MCF 10A (cell line): ENCODE measurements around the gene OLIG3. TPM values are rescaled to one million over a fixed set of nuclear protein-coding genes. Genes with fewer than 3 reads are reported as not detected.

Experiments used
- BruUV-seq: library from RNA; stranded (reverse); fragments of 400-500 nt; replicated peaks from 2 replicates; lab custom pipeline; 2021; lab: Mats Ljungman, UMichigan
- CTCF ChIA-PET: fragments of 300-600 bp; sonication (Branson Sonifier 250); formaldehyde crosslinking; extraction: SDS; loops from one replicate; lab custom pipeline; 2021; ENCODE audit warnings: antibody characterized with exemption, inconsistent platforms; lab: Yijun Ruan, JAX
- POLR2A ChIA-PET: fragments of 300-600, 350-650 bp; sonication (Branson Sonifier 250); formaldehyde crosslinking; extraction: SDS; loops from one replicate; lab custom pipeline; 2020; ENCODE audit warnings: antibody characterized with exemption, inconsistent platforms; lab: Yijun Ruan, JAX
- DNase-seq: peaks from one replicate; pipeline ENCODE4 v3.0.0-alpha.2; 2018; ENCODE audit not compliant: unreplicated experiment
- H3K27ac Mint-ChIP-seq: one replicate; pipeline ENCODE4 v1.8.0; 2022; ENCODE audit warnings: mild to moderate bottlenecking, low read depth, mixed read lengths; ENCODE audit not compliant: unreplicated experiment
- H3K27me3 Mint-ChIP-seq: one replicate; pipeline ENCODE4 v1.8.0; 2022; ENCODE audit warnings: mixed read lengths; ENCODE audit not compliant: insufficient read depth, unreplicated experiment
- H3K36me3 Mint-ChIP-seq: one replicate; pipeline ENCODE4 v1.8.0; 2022; ENCODE audit warnings: mild to moderate bottlenecking, moderate library complexity, mixed read lengths; ENCODE audit not compliant: insufficient read depth, unreplicated experiment
- H3K4me1 Mint-ChIP-seq: one replicate; pipeline ENCODE4 v1.8.0; 2022; ENCODE audit warnings: mixed read lengths; ENCODE audit not compliant: insufficient read depth, unreplicated experiment
- H3K4me3 Mint-ChIP-seq: one replicate; pipeline ENCODE4 v1.8.0; 2022; ENCODE audit warnings: mild to moderate bottlenecking, moderate library complexity, mixed read lengths; ENCODE audit not compliant: unreplicated experiment
- H3K9me3 Mint-ChIP-seq: one replicate; pipeline ENCODE4 v1.8.0; 2022; ENCODE audit warnings: mixed read lengths; ENCODE audit not compliant: unreplicated experiment
- CTCF ChIP-seq: fragments of 200-600 bp; IDR thresholded peaks from one replicate; pipeline ENCODE4 v1.8.0; 2022; ENCODE audit warnings: antibody characterized with exemption, mild to moderate bottlenecking; ENCODE audit not compliant: unreplicated experiment
- intact Hi-C: fragments of 100-400 bp; cut with micrococcal nuclease; formaldehyde crosslinking; loops from 2 replicates; pipeline ENCODE4 v1.14.1; 2022
- total RNA-seq: library from RNA; stranded (reverse); gene quantifications from 2 replicates; pipeline ENCODE4 v1.2.3, GENCODE V29; 2022

OLIG3 gene
- total RNA-seq, 1 experiment from 2014 or later, result not detected

- TF ChIP-seq CTCF, result no peak
- Mint-ChIP-seq H3K27me3 (peaks cover 16% of the 10 kb centered on the region), H3K4me1 (no peaks in the 10 kb centered on the region), H3K36me3 (no peaks in the 10 kb centered on the region), H3K27ac (no peak overlapping the region), H3K9me3 (peaks cover 5% of the 10 kb centered on the region), H3K4me3 (no peak overlapping the region)
- peak; percentile 14 for DNase-seq
- no TSS peak for BruUV-seq
- POLR2A ChIA-PET, result interaction anchor here (0.7 kb wide), 1 partner anchor 19 kb away, joined by 4 read pairs; no protein-coding TSS in a partner anchor
- intact Hi-C loops, result no loop called here
- CTCF ChIA-PET, result no interaction called here
Observed at GRCh38 chr6:137522198-137522798, 28.1 kb upstream of the OLIG3 start.

- intact Hi-C loops, result no loop called here
- DNase-seq, result no peak
- peaks cover 5% of the 10 kb centered on the region for H3K4me1 Mint-ChIP-seq
- TF ChIP-seq CTCF, result no peak
- no peak overlapping the region for H3K4me3 Mint-ChIP-seq
- H3K27me3 Mint-ChIP-seq, result peaks cover 33% of the 10 kb centered on the region
- CTCF ChIA-PET, result interaction anchor here (0.6 kb wide), 1 partner anchor 49 kb away, joined by 3 read pairs; no protein-coding TSS in a partner anchor
- no peak overlapping the region for H3K27ac Mint-ChIP-seq
- POLR2A ChIA-PET, result no interaction called here
- peaks cover 5% of the 10 kb centered on the region for H3K9me3 Mint-ChIP-seq
- H3K36me3 Mint-ChIP-seq, result no peaks in the 10 kb centered on the region
- no TSS peak for BruUV-seq
Observed at GRCh38 chr6:137520520-137520919, 26.3 kb upstream of the OLIG3 start.

- intact Hi-C loops, result no loop called here
- no TSS peak for BruUV-seq
- no peak overlapping the region for H3K27ac Mint-ChIP-seq
- H3K36me3 Mint-ChIP-seq, result no peaks in the 10 kb centered on the region
- ChIA-PET CTCF (no interaction called here), POLR2A (no interaction called here)
- no peak for TF ChIP-seq CTCF
- no peak overlapping the region for H3K4me3 Mint-ChIP-seq
- no peaks in the 10 kb centered on the region for H3K9me3 Mint-ChIP-seq
- DNase-seq, result no peak
- peaks cover 42% of the 10 kb centered on the region for H3K27me3 Mint-ChIP-seq
- peaks cover 5% of the 10 kb centered on the region for H3K4me1 Mint-ChIP-seq
Observed at GRCh38 chr6:137519629-137520176, 25.5 kb upstream of the OLIG3 start.

- no peak for DNase-seq
- TF ChIP-seq CTCF, result no peak
- H3K27me3 Mint-ChIP-seq, result peaks cover 47% of the 10 kb centered on the region
- intact Hi-C loops, result no loop called here
- CTCF ChIA-PET, result interaction anchor here (0.6 kb wide), 1 partner anchor 203 kb away, joined by 3 read pairs; no protein-coding TSS in a partner anchor
- H3K36me3 Mint-ChIP-seq, result no peaks in the 10 kb centered on the region
- peaks cover 5% of the 10 kb centered on the region for H3K4me1 Mint-ChIP-seq
- POLR2A ChIA-PET, result interaction anchor here (0.7 kb wide), 2 partner anchors 108 to 118 kb away, joined by 3 read pairs; no protein-coding TSS in a partner anchor
- BruUV-seq, result no TSS peak
- no peak overlapping the region for H3K4me3 Mint-ChIP-seq
- no peak overlapping the region for H3K27ac Mint-ChIP-seq
- no peaks in the 10 kb centered on the region for H3K9me3 Mint-ChIP-seq
Observed at GRCh38 chr6:137518386-137518983, 24.3 kb upstream of the OLIG3 start.
